Upper lobe of right lung (tissue), 1 donor: ENCODE measurements around the gene SEM1. TPM values are rescaled to one million over a fixed set of nuclear protein-coding genes. Genes with fewer than 3 reads are reported as not detected.
"Not testable (repeated sequence)": the region's sequence is repeated elsewhere in the genome, so short reads cannot be mapped to it uniquely, and the experiment has no call there.

Experiments
- ATAC-seq: fragments of 200-7000 bp; cut with Tn5 transposase; one replicate; pipeline ENCODE4 v1.9.1; 2020; ENCODE audit warnings: mild to moderate bottlenecking, moderate library complexity
- DNase-seq: peaks from one replicate; pipeline ENCODE4 v3.0.0-alpha.2; 2020
- H3K27ac ChIP-seq: fragments of 200-600 bp; one replicate; pipeline ENCODE4 v1.8.0; 2022
- H3K27me3 ChIP-seq: fragments of 200-600 bp; one replicate; pipeline ENCODE4 v1.8.0; 2022; ENCODE audit warnings: mild to moderate bottlenecking
- H3K36me3 ChIP-seq: fragments of 200-600 bp; one replicate; pipeline ENCODE4 v1.8.0; 2022
- H3K4me1 ChIP-seq: fragments of 200-600 bp; one replicate; pipeline ENCODE4 v1.8.0; 2022
- H3K4me3 ChIP-seq: fragments of 200-600 bp; one replicate; pipeline ENCODE4 v1.8.0; 2022; ENCODE audit warnings: mild to moderate bottlenecking
- H3K9me3 ChIP-seq: fragments of 200-600 bp; one replicate; pipeline ENCODE4 v1.8.0; 2022
- CTCF ChIP-seq: fragments of 200-600 bp; IDR thresholded peaks from one replicate; pipeline ENCODE4 v1.8.0; 2022; ENCODE audit warnings: antibody characterized with exemption
- intact Hi-C: fragments of 100-400 bp; cut with DNase I; formaldehyde crosslinking; loops from one replicate; pipeline ENCODE4 v1.11.0; 2022
- total RNA-seq: library from RNA; stranded (reverse); fragmentation: NEBNext Ultra II Directional; extraction: Animal tissue kit (Norgen Biotek cat#: 25700); gene quantifications from one replicate; pipeline ENCODE4 v1.2.1, GENCODE V29; 2021
- donor health status: DM: no; HTN: yes; CAD: no; lungs with severe emphysema.

Gene SEM1
- total RNA-seq, 1 donor from 2014 or later: 29.5 TPM

GRCh38 chr7:96648784-96649183, 60.9 kb downstream of the SEM1 start:
- DNase-seq (no peak), ATAC-seq (no peak)
- H3K9me3 ChIP-seq: no peaks in the 10 kb centered on the region
- TF ChIP-seq CTCF: no peak
- no peaks in the 10 kb centered on the region for H3K27me3 ChIP-seq
- no peaks in the 10 kb centered on the region for H3K36me3 ChIP-seq
- no peak overlapping the region for H3K27ac ChIP-seq
- H3K4me1 ChIP-seq: no peaks in the 10 kb centered on the region
- H3K4me3 ChIP-seq: no peak overlapping the region
- intact Hi-C loops: no loop called here

- Histone ChIP-seq H3K9me3 (no peaks in the 10 kb centered on the region), H3K4me1 (no peaks in the 10 kb centered on the region), H3K4me3 (no peak overlapping the region), H3K27ac (no peak overlapping the region), H3K36me3 (no peaks in the 10 kb centered on the region), H3K27me3 (no peaks in the 10 kb centered on the region)
- no peak for TF ChIP-seq CTCF
- intact Hi-C loops: no loop called here
- no peak for DNase-seq
- ATAC-seq: no peak
These were observed 61.9 kb downstream of the SEM1 start for GRCh38 chr7:96647733-96648132.

GRCh38 chr7:96645084-96645483, 64.6 kb downstream of the SEM1 start:
- no peak for DNase-seq
- Histone ChIP-seq H3K27ac (no peak overlapping the region), H3K4me1 (no peaks in the 10 kb centered on the region), H3K36me3 (no peaks in the 10 kb centered on the region), H3K4me3 (no peak overlapping the region), H3K9me3 (no peaks in the 10 kb centered on the region), H3K27me3 (no peaks in the 10 kb centered on the region)
- no peak for ATAC-seq
- intact Hi-C loops: no loop called here
- TF ChIP-seq CTCF: no peak

GRCh38 chr7:96643436-96643835, 66.2 kb downstream of the SEM1 start:
- H3K9me3 ChIP-seq, H3K36me3 ChIP-seq, DNase-seq, ATAC-seq, H3K4me3 ChIP-seq, intact Hi-C loops, H3K27ac ChIP-seq, H3K4me1 ChIP-seq, H3K27me3 ChIP-seq: not testable (repeated sequence)

GRCh38 chr7:96640054-96640453, 69.6 kb downstream of the SEM1 start:
- no peaks in the 10 kb centered on the region for H3K27me3 ChIP-seq
- intact Hi-C loops: no loop called here
- H3K4me1 ChIP-seq: no peaks in the 10 kb centered on the region
- ATAC-seq (no peak), DNase-seq (no peak)
- no peak overlapping the region for H3K27ac ChIP-seq
- no peak overlapping the region for H3K4me3 ChIP-seq
- no peaks in the 10 kb centered on the region for H3K9me3 ChIP-seq
- no peak for TF ChIP-seq CTCF
- H3K36me3 ChIP-seq: no peaks in the 10 kb centered on the region
